Activated CD4-positive, alpha-beta T cell treated with anti-CD3 and anti-CD28 coated beads for 1 hour (primary cell): ENCODE data around the gene PANK4.
"Not testable (repeated sequence)": the region's sequence is repeated elsewhere in the genome, so short reads cannot be mapped to it uniquely, and the experiment has no call there.

Source experiments
- DNase-seq: peaks from one replicate; pipeline ENCODE4 v3.0.0-alpha.2; 2020

PANK4 gene

GRCh38 chr1:2473198-2473597 lies 53.2 kb downstream of the PANK4 start:
- DNase-seq: no peak

- DNase-seq: no peak
Observed at GRCh38 chr1:2472561-2473177, 53.7 kb downstream of the PANK4 start.

GRCh38 chr1:2472109-2472508 lies 54.3 kb downstream of the PANK4 start:
- DNase-seq: no peak

GRCh38 chr1:2471587-2472001 lies 54.8 kb downstream of the PANK4 start:
- DNase-seq: no peak

- DNase-seq: no peak
Observed at GRCh38 chr1:2471159-2471471, 55.3 kb downstream of the PANK4 start.

GRCh38 chr1:2470290-2471158 lies 55.9 kb downstream of the PANK4 start:
- DNase-seq: no peak

GRCh38 chr1:2469103-2469940 lies 57.1 kb downstream of the PANK4 start:
- DNase-seq: no peak

GRCh38 chr1:2468540-2468939 lies 57.9 kb downstream of the PANK4 start:
- DNase-seq: no peak

GRCh38 chr1:2468041-2468472 lies 58.3 kb downstream of the PANK4 start:
- DNase-seq: no peak

GRCh38 chr1:2466958-2467554 lies 59.3 kb downstream of the PANK4 start:
- no peak for DNase-seq

- DNase-seq: no peak
Observed at GRCh38 chr1:2466270-2466665, 60.1 kb downstream of the PANK4 start.

GRCh38 chr1:2465371-2466269 lies 60.8 kb downstream of the PANK4 start:
- no peak for DNase-seq

GRCh38 chr1:2463396-2463795 lies 63.0 kb downstream of the PANK4 start:
- DNase-seq: no peak

GRCh38 chr1:2462819-2463218 lies 63.6 kb downstream of the PANK4 start:
- DNase-seq: no peak

- no peak for DNase-seq
Observed at GRCh38 chr1:2460996-2461751, 65.2 kb downstream of the PANK4 start.

- DNase-seq: no peak
Observed at GRCh38 chr1:2460203-2460602, 66.2 kb downstream of the PANK4 start.

- no peak for DNase-seq
Observed at GRCh38 chr1:2459757-2460156, 66.6 kb downstream of the PANK4 start.

GRCh38 chr1:2459102-2459753 lies 67.2 kb downstream of the PANK4 start:
- not testable (repeated sequence) for DNase-seq

GRCh38 chr1:2458687-2459086 lies 67.7 kb downstream of the PANK4 start:
- no peak for DNase-seq
